Measurements from ENCODE around the gene ANO2. TPM values are rescaled to one million over a fixed set of nuclear protein-coding genes. Genes with fewer than 3 reads are reported as not detected.
A peak's percentile ranks its signal among the peaks of the same experiment; 100 is the strongest.

The ANO2 gene
- total RNA-seq, 1 donor from 2014 or later, result not detected

- FAIRE-seq (peak; percentile 75), DNase-seq (ENCODE audit: low read depth) (no peak)
- Histone ChIP-seq H3K36me3 (ENCODE audit: control insufficient read depth, insufficient read depth, low read length) (no peaks in the 10 kb centered on the region), H3K4me3 (ENCODE audit: low read depth, low read length) (no peak overlapping the region), H3K27me3 (ENCODE audit: control insufficient read depth, insufficient read depth, low read length) (no peaks in the 10 kb centered on the region)
- TF ChIP-seq, protein P1, sequence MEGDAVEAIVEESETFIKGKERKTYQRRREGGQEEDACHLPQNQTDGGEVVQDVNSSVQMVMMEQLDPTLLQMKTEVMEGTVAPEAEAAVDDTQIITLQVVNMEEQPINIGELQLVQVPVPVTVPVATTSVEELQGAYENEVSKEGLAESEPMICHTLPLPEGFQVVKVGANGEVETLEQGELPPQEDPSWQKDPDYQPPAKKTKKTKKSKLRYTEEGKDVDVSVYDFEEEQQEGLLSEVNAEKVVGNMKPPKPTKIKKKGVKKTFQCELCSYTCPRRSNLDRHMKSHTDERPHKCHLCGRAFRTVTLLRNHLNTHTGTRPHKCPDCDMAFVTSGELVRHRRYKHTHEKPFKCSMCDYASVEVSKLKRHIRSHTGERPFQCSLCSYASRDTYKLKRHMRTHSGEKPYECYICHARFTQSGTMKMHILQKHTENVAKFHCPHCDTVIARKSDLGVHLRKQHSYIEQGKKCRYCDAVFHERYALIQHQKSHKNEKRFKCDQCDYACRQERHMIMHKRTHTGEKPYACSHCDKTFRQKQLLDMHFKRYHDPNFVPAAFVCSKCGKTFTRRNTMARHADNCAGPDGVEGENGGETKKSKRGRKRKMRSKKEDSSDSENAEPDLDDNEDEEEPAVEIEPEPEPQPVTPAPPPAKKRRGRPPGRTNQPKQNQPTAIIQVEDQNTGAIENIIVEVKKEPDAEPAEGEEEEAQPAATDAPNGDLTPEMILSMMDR (IDR thresholded peaks at IDR 0.05; ENCODE audit: insufficient read depth, low read length, severe bottlenecking), result no peak
Measured at GRCh38 chr12:5921027-5921909, 23.8 kb downstream of the ANO2 start.

DNA sequence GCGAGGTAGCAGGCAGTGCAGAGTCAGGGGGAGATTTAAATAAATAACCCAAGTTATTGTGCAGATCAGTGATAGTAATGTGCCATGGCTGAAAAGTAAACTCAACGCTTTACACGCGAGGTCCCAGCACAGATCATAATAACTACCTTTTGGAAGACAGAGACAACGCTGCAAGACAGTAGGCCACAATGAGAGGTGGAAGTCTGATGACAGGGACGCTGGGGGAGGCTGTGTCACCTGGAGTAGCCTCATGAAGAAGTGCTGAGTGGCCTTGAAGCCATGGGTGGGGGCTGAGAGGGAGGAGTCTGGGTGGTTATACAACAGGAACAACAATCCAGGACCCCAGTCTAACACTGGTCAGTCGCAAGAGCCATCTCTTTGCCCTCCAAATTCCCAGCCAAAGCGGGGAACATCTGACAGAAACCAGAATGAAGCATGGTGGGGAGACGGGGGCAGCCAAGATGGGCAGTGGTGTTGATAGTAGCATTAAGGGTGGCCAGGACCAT lies 28.2 kb downstream of the ANO2 start:
- no peaks in the 10 kb centered on the region for H3K27me3 ChIP-seq (ENCODE audit: control insufficient read depth, insufficient read depth, low read length)
- H3K4me3 ChIP-seq (ENCODE audit: low read depth, low read length), result no peak overlapping the region
- TF ChIP-seq, protein P1 (IDR thresholded peaks at IDR 0.05; ENCODE audit: insufficient read depth, low read length, severe bottlenecking), result no peak
- DNase-seq (ENCODE audit: low read depth) (no peak), FAIRE-seq (no peak)
- H3K36me3 ChIP-seq (ENCODE audit: control insufficient read depth, insufficient read depth, low read length), result no peaks in the 10 kb centered on the region

DNA sequence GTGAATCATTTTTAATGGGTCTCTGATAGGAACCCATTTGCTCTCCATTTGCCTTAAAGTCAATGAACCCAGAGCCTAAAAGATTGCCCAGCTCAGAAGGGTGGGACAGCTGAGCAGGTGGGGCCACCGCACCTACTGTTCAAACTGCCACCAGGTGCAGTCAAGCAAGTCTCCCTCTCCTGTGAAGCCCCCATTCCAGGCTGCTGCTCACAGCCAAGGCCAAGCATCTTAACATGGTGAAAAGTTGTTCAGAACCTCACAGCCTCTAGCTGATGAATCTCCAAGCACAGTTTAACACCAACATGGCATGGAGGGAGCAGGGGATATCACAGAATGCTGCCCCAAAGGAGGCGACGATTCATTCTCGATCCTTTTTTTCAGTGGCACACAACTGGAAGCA lies 29.5 kb downstream of the ANO2 start:
- H3K27me3 ChIP-seq (ENCODE audit: control insufficient read depth, insufficient read depth, low read length), result no peaks in the 10 kb centered on the region
- TF ChIP-seq, protein P1 (IDR thresholded peaks at IDR 0.05; ENCODE audit: insufficient read depth, low read length, severe bottlenecking), result no peak
- DNase-seq (ENCODE audit: low read depth), result no peak
- H3K36me3 ChIP-seq (ENCODE audit: control insufficient read depth, insufficient read depth, low read length), result no peaks in the 10 kb centered on the region
- H3K4me3 ChIP-seq (ENCODE audit: low read depth, low read length), result no peak overlapping the region
- FAIRE-seq, result no peak

- DNase-seq (ENCODE audit: low read depth), result no peak
- no peak overlapping the region for H3K4me3 ChIP-seq (ENCODE audit: low read depth, low read length)
- TF ChIP-seq, protein P1 (IDR thresholded peaks at IDR 0.05; ENCODE audit: insufficient read depth, low read length, severe bottlenecking), result no peak
- FAIRE-seq, result no peak
- H3K36me3 ChIP-seq (ENCODE audit: control insufficient read depth, insufficient read depth, low read length), result no peaks in the 10 kb centered on the region
- no peaks in the 10 kb centered on the region for H3K27me3 ChIP-seq (ENCODE audit: control insufficient read depth, insufficient read depth, low read length)
Measured at GRCh38 chr12:5914387-5915149, 30.5 kb downstream of the ANO2 start.

DNA sequence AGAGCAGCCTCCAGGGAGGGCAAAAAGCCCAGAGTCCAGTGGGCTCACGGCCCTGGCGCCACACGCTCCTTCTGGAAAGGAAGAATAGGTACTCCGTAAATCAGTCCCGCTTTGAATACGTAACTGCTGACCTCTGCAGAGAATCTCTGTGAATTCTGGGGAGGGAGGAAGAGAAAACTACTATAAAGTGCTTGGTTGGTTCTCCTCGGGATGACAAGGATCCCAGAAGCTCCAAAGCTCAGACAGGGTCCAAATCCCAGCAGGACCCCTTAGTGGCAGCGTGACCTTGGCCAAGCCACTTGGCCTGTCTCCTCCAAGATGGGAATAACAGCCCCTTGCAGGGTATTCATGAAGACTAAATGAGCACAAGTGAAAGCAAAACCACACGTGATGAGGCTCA lies 31.7 kb downstream of the ANO2 start:
- H3K36me3 ChIP-seq (ENCODE audit: control insufficient read depth, insufficient read depth, low read length), result no peaks in the 10 kb centered on the region
- TF ChIP-seq, protein P1 (IDR thresholded peaks at IDR 0.05; ENCODE audit: insufficient read depth, low read length, severe bottlenecking), result no peak
- H3K4me3 ChIP-seq (ENCODE audit: low read depth, low read length), result no peak overlapping the region
- H3K27me3 ChIP-seq (ENCODE audit: control insufficient read depth, insufficient read depth, low read length), result no peaks in the 10 kb centered on the region
- no peak for FAIRE-seq
- no peak for DNase-seq (ENCODE audit: low read depth)

All from bronchial epithelial cell (primary cell).